ENCODE measurements around the gene IFFO2. TPM values are rescaled to one million over a fixed set of nuclear protein-coding genes. Genes with fewer than 3 reads are reported as not detected.
A peak's percentile ranks its signal among the peaks of the same experiment; 100 is the strongest.
"Not testable (repeated sequence)": the region's sequence is repeated elsewhere in the genome, so short reads cannot be mapped to it uniquely, and the experiment has no call there.

IFFO2 gene
- total and polyA plus RNA-seq, 8 donors, result 13.9 to 38.4 (median 24.3) TPM

GRCh38 chr1:18871401-18872070 lies 84.9 kb downstream of the IFFO2 start:
- ATAC-seq (no peak), FAIRE-seq (no peak), DNase-seq (no peak)
- H3K27me3 ChIP-seq, result no peaks in the 10 kb centered on the region
- no peaks in the 10 kb centered on the region for H3K36me3 ChIP-seq
- TF ChIP-seq CTCF (IDR thresholded peaks at IDR 0.05), result no peak
- H3K27ac ChIP-seq, result no peak overlapping the region
- H3K4me1 ChIP-seq, result no peaks in the 10 kb centered on the region
- H3K4me3 ChIP-seq, result no peak overlapping the region
- 76 to 90% methylated on average over 7 of the region's 7 CpGs for WGBS, 2 donors
- intact Hi-C loops (cut with DNase I), result loop anchor here in 1 of 3 donors (5.0 kb wide), 1 partner anchor 274 kb away; no protein-coding TSS in a partner anchor
- H3K9me3 ChIP-seq, result no peaks in the 10 kb centered on the region

GRCh38 chr1:18870957-18871356 lies 85.5 kb downstream of the IFFO2 start:
- H3K9me3 ChIP-seq, result no peaks in the 10 kb centered on the region
- DNase-seq (no peak), FAIRE-seq (no peak), ATAC-seq (no peak)
- 88 to 95% methylated on average over 10 of the region's 10 CpGs for WGBS, 2 donors
- intact Hi-C loops (cut with DNase I), result loop anchor here in 1 of 3 donors (5.0 kb wide), 1 partner anchor 274 kb away; no protein-coding TSS in a partner anchor
- no peaks in the 10 kb centered on the region for H3K27me3 ChIP-seq
- H3K4me1 ChIP-seq, result no peaks in the 10 kb centered on the region
- H3K27ac ChIP-seq, result no peak overlapping the region
- H3K36me3 ChIP-seq, result no peaks in the 10 kb centered on the region
- H3K4me3 ChIP-seq, result no peak overlapping the region
- TF ChIP-seq CTCF (IDR thresholded peaks at IDR 0.05), result no peak

GRCh38 chr1:18870595-18870865 lies 85.9 kb downstream of the IFFO2 start:
- WGBS, 2 donors, result 52 to 55% methylated on average over 3 of the region's 3 CpGs
- H3K4me1 ChIP-seq, H3K27me3 ChIP-seq, H3K36me3 ChIP-seq, H3K9me3 ChIP-seq, FAIRE-seq, H3K27ac ChIP-seq, H3K4me3 ChIP-seq: not testable (repeated sequence)
- DNase-seq (peak in 1 of 6 donors; percentile 47), ATAC-seq (peak in 3 of 4 donors; percentile 10 to 43 (median 24))
- intact Hi-C loops (cut with DNase I), result loop anchor here in 1 of 3 donors (5.0 kb wide), 1 partner anchor 273 kb away; no protein-coding TSS in a partner anchor

- no peaks in the 10 kb centered on the region for H3K27me3 ChIP-seq
- H3K9me3 ChIP-seq, result no peaks in the 10 kb centered on the region
- DNase-seq (peak in 1 of 6 donors; percentile 23), ATAC-seq (no peak), FAIRE-seq (no peak)
- no peak overlapping the region for H3K4me3 ChIP-seq
- no peak for TF ChIP-seq CTCF (IDR thresholded peaks at IDR 0.05)
- WGBS, 2 donors, result 49 to 54% methylated on average over 9 of the region's 9 CpGs
- no peaks in the 10 kb centered on the region for H3K4me1 ChIP-seq
- intact Hi-C loops (cut with DNase I), result loop anchor here in 1 of 3 donors (5.0 kb wide), 1 partner anchor 273 kb away; no protein-coding TSS in a partner anchor
- no peak overlapping the region for H3K27ac ChIP-seq
- no peaks in the 10 kb centered on the region for H3K36me3 ChIP-seq
These were observed 86.5 kb downstream of the IFFO2 start for GRCh38 chr1:18869847-18870594.

GRCh38 chr1:18868801-18869424 lies 87.6 kb downstream of the IFFO2 start:
- TF ChIP-seq CTCF (IDR thresholded peaks at IDR 0.05), result no peak
- Histone ChIP-seq H3K4me3 (no peak overlapping the region), H3K36me3 (no peaks in the 10 kb centered on the region), H3K9me3 (no peaks in the 10 kb centered on the region), H3K27me3 (no peaks in the 10 kb centered on the region), H3K4me1 (no peaks in the 10 kb centered on the region), H3K27ac (no peak overlapping the region)
- intact Hi-C loops (cut with DNase I), result no loop called here
- ATAC-seq (no peak), DNase-seq (peak in 1 of 6 donors; percentile 36), FAIRE-seq (no peak)
- 60 to 78% methylated on average over 12 of the region's 12 CpGs for WGBS, 2 donors

Data from pancreas (tissue), 10 donors.